Measurements from ENCODE around the gene BNC2. TPM values are rescaled to one million over a fixed set of nuclear protein-coding genes. Genes with fewer than 3 reads are reported as not detected.

Gene BNC2
- total and polyA plus RNA-seq, 2 of the 4 experiments (the other 2 are of a cell fraction), result 15.5 to 45.2 TPM

DNA sequence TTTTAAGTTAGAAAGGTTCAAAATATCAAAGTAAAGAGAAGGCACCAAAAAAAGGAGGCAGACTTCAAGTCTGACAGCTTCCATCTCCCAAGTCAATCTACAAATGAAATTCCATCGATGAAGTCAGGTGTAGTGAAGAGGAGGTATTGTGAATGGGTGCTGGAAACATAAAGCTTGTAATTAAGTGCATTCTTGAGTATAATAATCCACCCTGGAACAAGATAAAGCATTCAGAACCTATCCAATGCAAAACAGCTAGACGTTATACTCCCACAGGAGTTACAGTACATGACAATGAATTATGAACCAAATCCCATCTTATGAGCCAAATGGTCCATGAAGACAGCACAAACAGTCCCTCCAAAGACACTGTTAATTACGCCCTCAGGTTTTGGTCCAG lies 22.3 kb downstream of the BNC2 start (continued):
- TF ChIP-seq MAZ (IDR thresholded peaks at IDR 0.05; ENCODE audit: borderline replicate concordance, low read depth, low read length) (no peak), CTCF (conservative IDR thresholded peaks at IDR 0.05; ENCODE audit: low read depth, low read length) (no peak), CHD1 (IDR thresholded peaks at IDR 0.05; ENCODE audit: low read depth, low read length) (no peak)

DNA sequence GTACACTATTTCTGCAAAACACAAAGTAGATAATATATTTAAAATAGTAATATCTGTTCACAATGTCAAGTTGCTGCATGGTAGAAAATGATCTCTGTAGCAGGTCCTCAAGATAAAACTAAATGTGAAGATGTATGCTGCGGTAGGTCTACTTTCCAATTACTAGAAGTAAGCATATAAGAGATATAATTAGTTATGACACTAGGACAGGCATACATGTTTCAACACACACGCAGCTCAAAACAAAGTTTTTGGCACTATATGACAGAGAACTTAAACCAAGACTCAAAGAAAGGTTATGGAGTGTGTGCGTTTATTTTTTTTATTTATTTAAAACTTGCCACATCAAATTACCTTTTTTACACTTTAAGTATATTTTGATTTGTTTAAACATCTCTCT lies 23.5 kb downstream of the BNC2 start:
- no peak overlapping the region for H4K91ac ChIP-seq (ENCODE audit: insufficient read depth, low read depth, low read length)
- no peak overlapping the region for H2AK9ac ChIP-seq (replicated peaks; ENCODE audit: low read depth, low read length, poor library complexity)
- no peaks in the 10 kb centered on the region for H3K9me3 ChIP-seq (ENCODE audit: control insufficient read depth, insufficient read depth, low read length)
- no peak overlapping the region for H3K4me2 ChIP-seq (ENCODE audit: low read depth, low read length)
- H4K5ac ChIP-seq (ENCODE audit: low read depth, low read length), result no peak overlapping the region
- no peak overlapping the region for H3K18ac ChIP-seq (ENCODE audit: low read depth, low read length)
- H3K9ac ChIP-seq (ENCODE audit: low read depth, low read length), result no peak overlapping the region
- H2AK5ac ChIP-seq (ENCODE audit: low read depth, low read length), result no peak overlapping the region
- intact Hi-C loops (cut with micrococcal nuclease) (no loop called here), in situ Hi-C loops (cut with MboI; ENCODE audit: low sequenced_read_pairs) (no loop called here), dilution Hi-C loops (cut with HindIII; ENCODE audit: low sequenced_read_pairs, unreplicated experiment) (no loop called here)
- ATAC-seq (ENCODE audit: low read depth), result no peak
- no peak overlapping the region for H2BK120ac ChIP-seq (ENCODE audit: low read depth, low read length)
- peaks cover 1% of the 10 kb centered on the region; the same call in 1 of the 2 replicates for H3K36me3 ChIP-seq (ENCODE audit: control insufficient read depth, insufficient read depth, low read length)
- no peak overlapping the region for H2BK15ac ChIP-seq (ENCODE audit: low read depth, low read length)
- no peaks in the 10 kb centered on the region for H3K27me3 ChIP-seq (ENCODE audit: control insufficient read depth, insufficient read depth, low read length)
- no peak overlapping the region for H3K14ac ChIP-seq (replicated peaks; ENCODE audit: low read depth, low read length)
- WGBS, 2 experiments (ENCODE audit: extremely low coverage in 2 of 2, insufficient read length in 1 of 2), result no CpG with 5 or more reads among the region's 3 CpGs
- H2AFZ ChIP-seq (replicated peaks; ENCODE audit: low read length, poor library complexity), result no peak overlapping the region
- no peak overlapping the region for H2BK5ac ChIP-seq (ENCODE audit: low read depth, low read length, poor library complexity, severe bottlenecking)
- ChIA-PET POLR2A (ENCODE audit: unreplicated experiment) (no interaction called here), CTCF (no interaction called here)
- H3K23ac ChIP-seq (ENCODE audit: low read depth, low read length), result no peak overlapping the region
- H4K8ac ChIP-seq (ENCODE audit: low read depth in 2 of 2, low read length in 2 of 2), result no peak overlapping the region
- H3K4me1 ChIP-seq (ENCODE audit: control insufficient read depth, insufficient read depth, low read length), result no peaks in the 10 kb centered on the region
- no peak overlapping the region for H3K4ac ChIP-seq (ENCODE audit: low read depth, low read length)
- no peak for DNase-seq
- no peak overlapping the region for H2BK20ac ChIP-seq (ENCODE audit: low read depth, low read length)
- no peak overlapping the region for H3K56ac ChIP-seq (ENCODE audit: extremely low read depth, insufficient read depth, low read length)
- TF ChIP-seq POLR2A (IDR thresholded peaks at IDR 0.05; ENCODE audit: low read depth, low read length) (no peak), ELK1 (IDR thresholded peaks at IDR 0.05; ENCODE audit: borderline replicate concordance, low read depth, low read length) (no peak), FOS (IDR thresholded peaks at IDR 0.05; ENCODE audit: low read depth, low read length) (no peak), CHD1 (IDR thresholded peaks at IDR 0.05; ENCODE audit: low read depth, low read length) (no peak)
- H4K20me1 ChIP-seq (ENCODE audit: insufficient read depth, low read length), result peaks cover 15% of the 10 kb centered on the region
- no peaks in the 10 kb centered on the region; the same call in none of the 2 replicates for H3K9me1 ChIP-seq (ENCODE audit: insufficient read depth, low read length)
- H3K79me1 ChIP-seq (ENCODE audit: low read depth in 1 of 2, low read length in 2 of 2), result peaks cover 16 to 53% of the 10 kb centered on the region in 2 experiments
- no peak overlapping the region for H3K4me3 ChIP-seq (ENCODE audit: insufficient read depth, low read depth, low read length)
- no peak overlapping the region for H3K27ac ChIP-seq (ENCODE audit: insufficient read depth, low read length)
- BruUV-seq (replicated peaks), result no TSS peak
